ENCODE measurements around the gene CYP20A1.
"Not testable (repeated sequence)": the region's sequence is repeated elsewhere in the genome, so short reads cannot be mapped to it uniquely, and the experiment has no call there.

The CYP20A1 gene

GRCh38 chr2:203238704-203239526 lies at the start of gene CYP20A1:
CYP20A1 (plus strand) TSS chr2:203239018; CDS start chr2:203239063, 45 bp downstream.
- DNase-seq (ENCODE audit: insufficient read length, low spot score) (peak; percentile 91), FAIRE-seq (peak; percentile 40)

- DNase-seq (ENCODE audit: insufficient read length, low spot score); FAIRE-seq: not testable (repeated sequence)
These were observed 48.3 kb upstream of the CYP20A1 start for GRCh38 chr2:203190547-203190946.

- not testable (repeated sequence) for DNase-seq (ENCODE audit: insufficient read length, low spot score); FAIRE-seq
These were observed 47.8 kb upstream of the CYP20A1 start for GRCh38 chr2:203191026-203191425.

- DNase-seq (ENCODE audit: insufficient read length, low spot score) (no peak), FAIRE-seq (no peak)
These were observed 46.9 kb upstream of the CYP20A1 start for GRCh38 chr2:203191961-203192360.

GRCh38 chr2:203195331-203196036 lies 43.3 kb upstream of the CYP20A1 start:
- no peak for FAIRE-seq
- no peak for DNase-seq (ENCODE audit: insufficient read length, low spot score)

GRCh38 chr2:203200866-203201265 lies 38.0 kb upstream of the CYP20A1 start:
- FAIRE-seq (no peak), DNase-seq (ENCODE audit: insufficient read length, low spot score) (no peak)

- DNase-seq (ENCODE audit: insufficient read length, low spot score) (no peak), FAIRE-seq (no peak)
These were observed 37.4 kb upstream of the CYP20A1 start for GRCh38 chr2:203201426-203201825.

GRCh38 chr2:203209538-203209937 lies 29.3 kb upstream of the CYP20A1 start:
- DNase-seq (ENCODE audit: insufficient read length, low spot score) (no peak), FAIRE-seq (no peak)

- FAIRE-seq = no peak
These were observed 13.3 kb upstream of the CYP20A1 start for GRCh38 chr2:203225423-203226039.

GRCh38 chr2:203229674-203230073 lies 9.1 kb upstream of the CYP20A1 start:
- DNase-seq (ENCODE audit: insufficient read length, low spot score); FAIRE-seq: not testable (repeated sequence)

More at GRCh38 chr2:203225423-203226039, 13.3 kb upstream of the CYP20A1 start:
- no peak for DNase-seq (ENCODE audit: insufficient read length, low spot score)

GRCh38 chr2:203237346-203238238 lies 1.2 kb upstream of the CYP20A1 start:
- no peak for DNase-seq (ENCODE audit: insufficient read length, low spot score)
- no peak for FAIRE-seq

GRCh38 chr2:203238292-203238703 lies 520 bp upstream of the CYP20A1 start:
- FAIRE-seq = no peak
- no peak for DNase-seq (ENCODE audit: insufficient read length, low spot score)

- FAIRE-seq (no peak), DNase-seq (ENCODE audit: insufficient read length, low spot score) (no peak)
These were observed 1.7 kb downstream of the CYP20A1 start for GRCh38 chr2:203240491-203240890.

- FAIRE-seq = no peak
- DNase-seq (ENCODE audit: insufficient read length, low spot score) = no peak
These were observed 3.7 kb downstream of the CYP20A1 start for GRCh38 chr2:203242518-203242917.

GRCh38 chr2:203246646-203247045 lies 7.8 kb downstream of the CYP20A1 start:
- DNase-seq (ENCODE audit: insufficient read length, low spot score) (no peak), FAIRE-seq (no peak)

GRCh38 chr2:203252818-203253217 lies 14.0 kb downstream of the CYP20A1 start:
- no peak for DNase-seq (ENCODE audit: insufficient read length, low spot score)
- FAIRE-seq = no peak

- FAIRE-seq; DNase-seq (ENCODE audit: insufficient read length, low spot score): not testable (repeated sequence)
These were observed 14.7 kb downstream of the CYP20A1 start for GRCh38 chr2:203253422-203254095.

GRCh38 chr2:203261326-203262159 lies 22.7 kb downstream of the CYP20A1 start:
- FAIRE-seq = no peak
- DNase-seq (ENCODE audit: insufficient read length, low spot score) = no peak

GRCh38 chr2:203279288-203279687 lies 40.5 kb downstream of the CYP20A1 start:
- FAIRE-seq = no peak
- no peak for DNase-seq (ENCODE audit: insufficient read length, low spot score)

Measured in HTR-8/SVneo (cell line).